Vagina (tissue), 2 donors: ENCODE data around the gene ARID1B.

Experiments used
- CTCF ChIP-seq, 3 experiments: fragments of 450-650 bp in 2 of 3; fragments of 200-600 bp in 1 of 3; sonication (generic) in 1 of 3; IDR thresholded peaks; one replicate each; pipeline ENCODE4 v1.5.1; 2017 to 2019; ENCODE audit warnings: antibody characterized with exemption in 3 of 3, mild to moderate bottlenecking in 2 of 3, moderate library complexity in 2 of 3
- POLR2A ChIP-seq, 2 donors: fragments of 450-650 bp; IDR thresholded peaks; one replicate each; pipeline ENCODE4 v1.6.1; 2017; ENCODE audit warnings: antibody characterized with exemption in 2 of 2, mild to moderate bottlenecking in 2 of 2, moderate library complexity in 2 of 2
- POLR2AphosphoS5 ChIP-seq, 2 donors: sonication (generic); formaldehyde crosslinking; IDR thresholded peaks; one replicate each; pipeline ENCODE4 v1.9.0; 2017; ENCODE audit warnings: antibody characterized with exemption in 2 of 2, mild to moderate bottlenecking in 2 of 2, low read depth in 1 of 2; ENCODE audit not compliant: insufficient read depth in 1 of 2

- no peak for TF ChIP-seq CTCF (IDR thresholded peaks at IDR 0.05)
- no peak for TF ChIP-seq POLR2AphosphoS5 (IDR thresholded peaks at IDR 0.05; ENCODE audit: insufficient read depth in 1 of 2, low read depth in 1 of 2)
- no peak for TF ChIP-seq POLR2A (IDR thresholded peaks at IDR 0.05)
Observed at GRCh38 chr6:157230910-157231309, 453.7 kb downstream of the ARID1B start.
